ENCODE results near the gene SCN4A.

SCN4A gene

GRCh38 chr17:63934183-63935112, 38.3 kb downstream of the SCN4A start:
- H3K27ac ChIP-seq (ENCODE audit: low read depth, low read length): no peak overlapping the region
- H3K9ac ChIP-seq (ENCODE audit: low read depth in 1 of 2, low read length in 2 of 2): no peak overlapping the region

GRCh38 chr17:63933598-63933997, 39.1 kb downstream of the SCN4A start:
- H3K9me3 ChIP-seq (ENCODE audit: control insufficient read depth in 1 of 2, low read length in 2 of 2): no peaks in the 10 kb centered on the region
- no peak overlapping the region for H3K27ac ChIP-seq (ENCODE audit: low read depth, low read length)
- H3K27me3 ChIP-seq (ENCODE audit: control insufficient read depth in 1 of 2, insufficient read depth in 2 of 2, low read length in 2 of 2): no peaks in the 10 kb centered on the region
- H3K4me1 ChIP-seq (ENCODE audit: control insufficient read depth in 1 of 2, insufficient read depth in 2 of 2, low read length in 2 of 2): peaks cover 7 to 9% of the 10 kb centered on the region in 2 donors
- H3K36me3 ChIP-seq (ENCODE audit: control insufficient read depth in 1 of 2, insufficient read depth in 2 of 2, low read length in 2 of 2): no peaks in the 10 kb centered on the region
- no peak overlapping the region for H3K4me3 ChIP-seq (ENCODE audit: low read depth in 1 of 2, low read length in 2 of 2)
- H3K9ac ChIP-seq (ENCODE audit: low read depth in 1 of 2, low read length in 2 of 2): no peak overlapping the region

More at GRCh38 chr17:63934183-63935112, 38.3 kb downstream of the SCN4A start:
- Histone ChIP-seq H3K27me3 (ENCODE audit: control insufficient read depth in 1 of 2, insufficient read depth in 2 of 2, low read length in 2 of 2) (no peaks in the 10 kb centered on the region), H3K36me3 (ENCODE audit: control insufficient read depth in 1 of 2, insufficient read depth in 2 of 2, low read length in 2 of 2) (no peaks in the 10 kb centered on the region), H3K4me1 (ENCODE audit: control insufficient read depth in 1 of 2, insufficient read depth in 2 of 2, low read length in 2 of 2) (peaks cover 7 to 9% of the 10 kb centered on the region in 2 donors), H3K9me3 (ENCODE audit: control insufficient read depth in 1 of 2, low read length in 2 of 2) (no peaks in the 10 kb centered on the region), H3K4me3 (ENCODE audit: low read depth in 1 of 2, low read length in 2 of 2) (no peak overlapping the region)

GRCh38 chr17:63932721-63933120, 40.0 kb downstream of the SCN4A start:
- Histone ChIP-seq H3K4me1 (ENCODE audit: control insufficient read depth in 1 of 2, insufficient read depth in 2 of 2, low read length in 2 of 2) (peaks cover 7 to 9% of the 10 kb centered on the region in 2 donors), H3K36me3 (ENCODE audit: control insufficient read depth in 1 of 2, insufficient read depth in 2 of 2, low read length in 2 of 2) (no peaks in the 10 kb centered on the region), H3K9me3 (ENCODE audit: control insufficient read depth in 1 of 2, low read length in 2 of 2) (no peaks in the 10 kb centered on the region), H3K4me3 (ENCODE audit: low read depth in 1 of 2, low read length in 2 of 2) (no peak overlapping the region), H3K27ac (ENCODE audit: low read depth, low read length) (no peak overlapping the region), H3K27me3 (ENCODE audit: control insufficient read depth in 1 of 2, insufficient read depth in 2 of 2, low read length in 2 of 2) (no peaks in the 10 kb centered on the region), H3K9ac (ENCODE audit: low read depth in 1 of 2, low read length in 2 of 2) (no peak overlapping the region)

GRCh38 chr17:63931981-63932561, 40.6 kb downstream of the SCN4A start, which contains the start of gene CD79B:
TSS of gene CD79B (minus strand) at chr17:63932331. CDS start at chr17:63932261, 70 bp downstream.
- peaks cover 7 to 9% of the 10 kb centered on the region in 2 donors for H3K4me1 ChIP-seq (ENCODE audit: control insufficient read depth in 1 of 2, insufficient read depth in 2 of 2, low read length in 2 of 2)
- H3K9me3 ChIP-seq (ENCODE audit: control insufficient read depth in 1 of 2, low read length in 2 of 2): no peaks in the 10 kb centered on the region
- H3K27me3 ChIP-seq (ENCODE audit: control insufficient read depth in 1 of 2, insufficient read depth in 2 of 2, low read length in 2 of 2): no peaks in the 10 kb centered on the region
- peak within 1 kb of the TSS; percentile 65 to 66 for H3K4me3 ChIP-seq (ENCODE audit: low read depth in 1 of 2, low read length in 2 of 2)
- H3K27ac ChIP-seq (ENCODE audit: low read depth, low read length): peak within 1 kb of the TSS; percentile 41
- peak within 1 kb of the TSS; percentile 18 to 28 for H3K9ac ChIP-seq (ENCODE audit: low read depth in 1 of 2, low read length in 2 of 2)
- no peaks in the 10 kb centered on the region for H3K36me3 ChIP-seq (ENCODE audit: control insufficient read depth in 1 of 2, insufficient read depth in 2 of 2, low read length in 2 of 2)

DNA sequence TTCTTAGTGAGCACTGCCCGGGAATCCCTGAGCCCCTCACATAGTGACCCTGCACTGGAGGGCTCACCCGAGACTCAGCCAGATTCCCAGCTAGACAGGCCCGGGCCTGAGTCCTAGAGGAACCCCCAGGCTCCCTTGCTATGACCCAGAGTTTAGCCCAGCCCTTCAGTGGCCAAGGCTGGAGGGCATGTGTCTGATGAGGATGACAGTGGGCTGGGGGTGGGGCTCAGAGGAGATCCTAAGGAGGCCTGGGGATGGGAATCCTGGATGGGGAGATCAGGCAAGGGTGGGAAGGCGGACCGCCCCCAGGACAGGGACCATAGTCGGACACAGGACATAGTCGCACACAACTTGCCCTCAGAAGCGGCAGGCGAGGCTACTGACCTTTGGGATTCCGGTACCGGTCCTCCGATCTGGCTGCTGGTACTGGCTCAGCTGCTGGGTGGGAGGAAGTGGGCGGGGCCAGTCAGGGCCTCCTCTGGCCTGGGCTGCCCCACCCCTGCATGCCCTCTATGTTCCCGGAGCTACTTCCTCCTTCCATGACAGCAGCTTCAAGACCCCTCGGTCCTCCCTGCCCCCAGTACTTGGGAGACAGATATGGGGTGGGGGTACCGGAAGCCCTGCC, 41.7 kb downstream of the SCN4A start:
- peak overlapping the region in 1 of 2 donors; percentile 29 for H3K9ac ChIP-seq (ENCODE audit: low read depth in 1 of 2, low read length in 2 of 2)

DNA sequence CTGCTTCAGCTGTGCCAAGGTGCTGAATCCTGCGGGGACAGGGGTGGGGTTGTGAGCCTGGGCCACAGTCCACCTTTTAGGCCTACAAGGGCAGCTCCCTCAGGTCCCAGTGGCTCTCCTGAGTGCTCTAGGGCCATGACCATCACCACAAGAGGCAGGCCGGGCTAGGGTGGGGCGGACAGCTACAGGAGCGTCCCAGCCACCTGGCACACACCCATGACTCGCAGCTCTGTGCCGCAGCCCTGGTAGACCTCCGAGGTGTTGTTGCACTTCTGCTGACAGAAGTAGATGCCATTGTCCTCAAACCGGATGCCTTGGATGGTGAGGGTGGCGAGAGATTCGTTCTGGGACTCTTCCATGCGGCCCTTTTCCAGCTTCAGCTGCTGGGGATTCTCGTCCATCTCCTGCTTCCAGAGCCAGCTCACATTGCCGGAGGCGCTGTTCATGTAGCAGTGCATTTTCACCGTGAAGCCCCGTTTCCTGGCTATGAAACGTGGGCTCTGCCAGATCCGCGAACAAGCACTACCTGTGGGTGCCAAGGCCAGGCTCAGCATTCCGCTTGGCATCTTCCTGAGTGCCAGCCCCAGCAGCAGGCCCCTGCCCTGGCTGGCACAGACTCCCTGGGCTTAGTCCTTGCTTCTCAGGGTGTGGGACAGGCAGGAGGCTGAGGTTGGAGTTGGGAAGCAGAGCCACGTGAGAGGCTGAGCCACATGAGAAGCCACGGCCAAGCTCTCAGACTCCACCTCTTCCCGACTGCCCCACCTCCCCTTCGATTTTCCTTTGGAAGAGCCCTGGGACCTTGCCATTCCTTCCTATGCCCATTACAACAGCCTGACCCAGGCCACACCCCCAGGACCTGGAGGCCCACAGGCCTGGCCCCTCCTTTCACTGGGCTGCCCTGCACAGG, 42.6 kb downstream of the SCN4A start:
- Histone ChIP-seq H3K27ac (ENCODE audit: low read depth, low read length) (no peak overlapping the region), H3K36me3 (ENCODE audit: control insufficient read depth in 1 of 2, insufficient read depth in 2 of 2, low read length in 2 of 2) (no peaks in the 10 kb centered on the region), H3K9me3 (ENCODE audit: control insufficient read depth in 1 of 2, low read length in 2 of 2) (no peaks in the 10 kb centered on the region), H3K27me3 (ENCODE audit: control insufficient read depth in 1 of 2, insufficient read depth in 2 of 2, low read length in 2 of 2) (no peaks in the 10 kb centered on the region), H3K9ac (ENCODE audit: low read depth in 1 of 2, low read length in 2 of 2) (peak overlapping the region in 1 of 2 donors; percentile 29), H3K4me1 (ENCODE audit: control insufficient read depth in 1 of 2, insufficient read depth in 2 of 2, low read length in 2 of 2) (peaks cover 7 to 9% of the 10 kb centered on the region in 2 donors), H3K4me3 (ENCODE audit: low read depth in 1 of 2, low read length in 2 of 2) (peak overlapping the region in 1 of 2 donors; percentile 66)

More for the DNA sequence above, 41.7 kb downstream of the SCN4A start:
- Histone ChIP-seq H3K36me3 (ENCODE audit: control insufficient read depth in 1 of 2, insufficient read depth in 2 of 2, low read length in 2 of 2) (no peaks in the 10 kb centered on the region), H3K4me1 (ENCODE audit: control insufficient read depth in 1 of 2, insufficient read depth in 2 of 2, low read length in 2 of 2) (peaks cover 7 to 9% of the 10 kb centered on the region in 2 donors), H3K4me3 (ENCODE audit: low read depth in 1 of 2, low read length in 2 of 2) (peak overlapping the region; percentile 45 to 66), H3K27me3 (ENCODE audit: control insufficient read depth in 1 of 2, insufficient read depth in 2 of 2, low read length in 2 of 2) (no peaks in the 10 kb centered on the region), H3K9me3 (ENCODE audit: control insufficient read depth in 1 of 2, low read length in 2 of 2) (no peaks in the 10 kb centered on the region), H3K27ac (ENCODE audit: low read depth, low read length) (peak overlapping the region; percentile 41)

- H3K4me1 ChIP-seq (ENCODE audit: control insufficient read depth in 1 of 2, insufficient read depth in 2 of 2, low read length in 2 of 2): peaks cover 7 to 9% of the 10 kb centered on the region in 2 donors
Observed at GRCh38 chr17:63928966-63929695, 43.6 kb downstream of the SCN4A start.

DNA sequence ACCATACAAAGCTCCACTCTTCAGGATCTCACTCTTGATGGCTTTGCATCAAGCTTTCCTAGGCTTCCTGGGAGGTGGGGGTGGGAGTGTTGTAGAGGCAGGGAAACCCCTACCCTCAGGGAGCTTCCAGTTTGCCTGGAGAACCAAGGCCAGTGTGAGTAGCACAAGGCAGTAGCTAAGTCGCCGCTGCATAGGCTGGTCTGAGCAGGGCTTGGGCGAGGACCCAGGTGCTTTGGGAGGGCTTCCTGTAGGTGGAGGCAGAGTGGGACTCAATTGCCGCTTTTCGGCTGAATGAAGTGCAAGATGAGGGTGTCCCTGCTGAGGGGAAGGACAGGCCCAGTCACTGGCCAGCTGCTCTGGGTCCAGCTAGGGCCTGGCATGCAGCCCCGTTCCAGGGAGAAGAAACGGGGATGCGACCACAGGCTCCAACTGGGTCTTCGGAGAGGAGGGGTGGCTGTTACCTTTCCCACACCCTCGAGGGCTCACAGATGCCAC, 44.5 kb downstream of the SCN4A start:
- Histone ChIP-seq H3K27ac (ENCODE audit: low read depth, low read length) (no peak overlapping the region), H3K9ac (ENCODE audit: low read depth in 1 of 2, low read length in 2 of 2) (no peak overlapping the region), H3K36me3 (ENCODE audit: control insufficient read depth in 1 of 2, insufficient read depth in 2 of 2, low read length in 2 of 2) (no peaks in the 10 kb centered on the region), H3K4me1 (ENCODE audit: control insufficient read depth in 1 of 2, insufficient read depth in 2 of 2, low read length in 2 of 2) (peaks cover 7 to 9% of the 10 kb centered on the region in 2 donors), H3K4me3 (ENCODE audit: low read depth in 1 of 2, low read length in 2 of 2) (no peak overlapping the region), H3K9me3 (ENCODE audit: control insufficient read depth in 1 of 2, low read length in 2 of 2) (no peaks in the 10 kb centered on the region), H3K27me3 (ENCODE audit: control insufficient read depth in 1 of 2, insufficient read depth in 2 of 2, low read length in 2 of 2) (no peaks in the 10 kb centered on the region)

More at GRCh38 chr17:63928966-63929695, 43.6 kb downstream of the SCN4A start:
- Histone ChIP-seq H3K36me3 (ENCODE audit: control insufficient read depth in 1 of 2, insufficient read depth in 2 of 2, low read length in 2 of 2) (no peaks in the 10 kb centered on the region), H3K9me3 (ENCODE audit: control insufficient read depth in 1 of 2, low read length in 2 of 2) (no peaks in the 10 kb centered on the region), H3K27me3 (ENCODE audit: control insufficient read depth in 1 of 2, insufficient read depth in 2 of 2, low read length in 2 of 2) (no peaks in the 10 kb centered on the region), H3K9ac (ENCODE audit: low read depth in 1 of 2, low read length in 2 of 2) (no peak overlapping the region), H3K4me3 (ENCODE audit: low read depth in 1 of 2, low read length in 2 of 2) (no peak overlapping the region), H3K27ac (ENCODE audit: low read depth, low read length) (no peak overlapping the region)
